Loucy (cell line): ENCODE results near the gene BRPF3.

ENCODE experiments used
- CTCF ChIP-seq: fragments of 200-600 bp; sonication (generic); conservative IDR thresholded peaks from 2 replicates; pipeline ENCODE4 v1.5.1; 2014; ENCODE audit warnings: mild to moderate bottlenecking, antibody characterized with exemption, low read length
- EZH2phosphoT487 ChIP-seq: fragments of 200-600 bp; IDR thresholded peaks from 2 replicates; pipeline ENCODE4 v1.6.1; 2018; ENCODE audit warnings: antibody characterized with exemption, mild to moderate bottlenecking, moderate library complexity, borderline replicate concordance

- TF ChIP-seq CTCF: no peak
- TF ChIP-seq EZH2phosphoT487: no peak
Measured at GRCh38 chr6:36267731-36268477, 71.4 kb downstream of the BRPF3 start.
